HepG2 (cell line): ENCODE data around the gene CCDC85C. TPM values are rescaled to one million over a fixed set of nuclear protein-coding genes. Genes with fewer than 3 reads are reported as not detected.
A peak's percentile ranks its signal among the peaks of the same experiment; 100 is the strongest.

Source experiments
- ARID2 ChIP-seq: sonication (generic); formaldehyde crosslinking; IDR thresholded peaks from 2 replicates; pipeline ENCODE4 v1.8.1; 2022; ENCODE audit warnings: mild to moderate bottlenecking, missing genetic modification reagents, borderline replicate concordance
- ATF2 ChIP-seq: sonication (generic); formaldehyde crosslinking; IDR thresholded peaks from 2 replicates; pipeline ENCODE4 v1.4.0; 2020; ENCODE audit warnings: missing genetic modification reagents
- HDAC2 ChIP-seq: sonication (generic); formaldehyde crosslinking; IDR thresholded peaks from 2 replicates; pipeline ENCODE4 v1.4.0; 2020; ENCODE audit warnings: missing genetic modification reagents
- KDM2A ChIP-seq: sonication (generic); formaldehyde crosslinking; IDR thresholded peaks from 2 replicates; pipeline ENCODE4 v1.4.0; 2020; ENCODE audit warnings: low read depth, missing genetic modification reagents, borderline replicate concordance
- NFAT5 ChIP-seq: sonication (generic); formaldehyde crosslinking; IDR thresholded peaks from 2 replicates; pipeline ENCODE4 v1.4.0; 2020; ENCODE audit warnings: missing genetic modification reagents
- PATZ1 ChIP-seq: sonication (generic); formaldehyde crosslinking; IDR thresholded peaks from 2 replicates; pipeline ENCODE4 v1.4.0; 2020; ENCODE audit warnings: missing genetic modification reagents
- RXRB ChIP-seq: IDR thresholded peaks from 2 replicates; pipeline ENCODE4 v1.6.1; 2016; ENCODE audit warnings: borderline replicate concordance, missing genetic modification reagents, missing compliant biosample characterization
- STAG1 ChIP-seq: sonication (generic); formaldehyde crosslinking; IDR thresholded peaks from 2 replicates; pipeline ENCODE4 v1.4.0; 2020; ENCODE audit warnings: missing genetic modification reagents
- TERF1 ChIP-seq: sonication (generic); formaldehyde crosslinking; IDR thresholded peaks from 2 replicates; pipeline ENCODE4 v1.8.0; 2022; ENCODE audit warnings: mild to moderate bottlenecking, missing genetic modification reagents, moderate library complexity
- TOPORS ChIP-seq: sonication (generic); formaldehyde crosslinking; IDR thresholded peaks from 2 replicates; pipeline ENCODE4 v1.8.0; 2023; ENCODE audit warnings: mild to moderate bottlenecking, missing genetic modification reagents
- TRIM22 ChIP-seq: fragments of 450-650 bp; IDR thresholded peaks from 2 replicates; pipeline ENCODE4 v1.6.1; 2017
- TSC22D2 ChIP-seq: sonication (generic); formaldehyde crosslinking; IDR thresholded peaks from 2 replicates; pipeline ENCODE4 v1.5.1; 2020; ENCODE audit warnings: missing genetic modification reagents, mild to moderate bottlenecking, borderline replicate concordance
- ZBTB3 ChIP-seq: sonication (generic); formaldehyde crosslinking; IDR thresholded peaks from 2 replicates; pipeline ENCODE4 v1.4.0; 2020; ENCODE audit warnings: low read depth, mild to moderate bottlenecking, moderate library complexity, missing genetic modification reagents, borderline replicate concordance
- ZNF20 ChIP-seq: sonication (generic); formaldehyde crosslinking; IDR thresholded peaks from 2 replicates; pipeline ENCODE4 v1.4.0; 2020; ENCODE audit warnings: mild to moderate bottlenecking, moderate library complexity, missing genetic modification reagents
- ZNF296 ChIP-seq: sonication (generic); formaldehyde crosslinking; conservative IDR thresholded peaks from 2 replicates; pipeline ENCODE4 v1.5.0; 2020; ENCODE audit warnings: mild to moderate bottlenecking, missing genetic modification reagents
- ZNF362 ChIP-seq: sonication (generic); formaldehyde crosslinking; IDR thresholded peaks from 2 replicates; pipeline ENCODE4 v1.4.0; 2020; ENCODE audit warnings: missing genetic modification reagents, mild to moderate bottlenecking, borderline replicate concordance
- ZNF546 ChIP-seq: sonication (generic); formaldehyde crosslinking; conservative IDR thresholded peaks from 2 replicates; pipeline ENCODE4 v1.8.1; 2023; ENCODE audit warnings: mild to moderate bottlenecking, missing genetic modification reagents
- ZNF879 ChIP-seq: sonication (generic); formaldehyde crosslinking; IDR thresholded peaks from 2 replicates; pipeline ENCODE4 v1.8.1; 2023; ENCODE audit warnings: missing genetic modification reagents
- polyA plus RNA-seq, 8 experiments: library from polyadenylated mRNA; depleted of rRNA in 3 of 8; stranded (reverse) in 7 of 8; unstranded in 1 of 8; fragments of >200 nt; fragmentation: Illumina TruSeq in 4 of 8; extraction: Trizol in 4 of 8; gene quantifications; 2 replicates each; pipeline versions ENCODE4 v1.2.1 to v1.2.3, GENCODE V29; 2011 to 2016; ENCODE audit warnings: low read depth in 4 of 8, missing spikeins in 1 of 8, mixed read lengths in 1 of 8; ENCODE audit not compliant: insufficient read depth in 1 of 8
- total RNA-seq, 5 experiments: library from RNA; depleted of rRNA; stranded (reverse); fragments of >200 nt; fragmentation: Illumina TruSeq; extraction: Trizol; gene quantifications; 2 replicates each; pipeline ENCODE4 v1.2.3, GENCODE V29; 2016; ENCODE audit warnings: low read depth in 1 of 5

Gene CCDC85C
- total and polyA plus RNA-seq, 2 of the 13 experiments (the other 11 are each of a cell fraction or from before 2014, with no cell fraction given) = 18.8 to 43.8 TPM

GRCh38 chr14:99549684-99550083, 54.3 kb downstream of the CCDC85C start (continued):
- TF ChIP-seq NFAT5 (no peak), TSC22D2 (CRISPR knock-in tag) (no peak), ZNF546 (CRISPR knock-in tag) (no peak), ATF2 (no peak), RXRB (CRISPR knock-in tag) (peak; percentile 61; the same call in 1 of the 2 replicates), ARID2 (CRISPR knock-in tag) (no peak), ZBTB3 (no peak), TERF1 (CRISPR knock-in tag) (no peak), HDAC2 (CRISPR knock-in tag) (peak; percentile 71), ZNF879 (CRISPR knock-in tag) (no peak), ZNF20 (CRISPR knock-in tag) (no peak), PATZ1 (peak; percentile 54; the same call in 1 of the 2 replicates), ZNF362 (no peak), STAG1 (CRISPR knock-in tag) (no peak), TOPORS (CRISPR knock-in tag) (no peak), TRIM22 (no peak), KDM2A (CRISPR knock-in tag) (peak; percentile 35; the same call in 1 of the 2 replicates), ZNF296 (CRISPR knock-in tag) (no peak)
